ENCODE results near the gene ZNF573.

DNA sequence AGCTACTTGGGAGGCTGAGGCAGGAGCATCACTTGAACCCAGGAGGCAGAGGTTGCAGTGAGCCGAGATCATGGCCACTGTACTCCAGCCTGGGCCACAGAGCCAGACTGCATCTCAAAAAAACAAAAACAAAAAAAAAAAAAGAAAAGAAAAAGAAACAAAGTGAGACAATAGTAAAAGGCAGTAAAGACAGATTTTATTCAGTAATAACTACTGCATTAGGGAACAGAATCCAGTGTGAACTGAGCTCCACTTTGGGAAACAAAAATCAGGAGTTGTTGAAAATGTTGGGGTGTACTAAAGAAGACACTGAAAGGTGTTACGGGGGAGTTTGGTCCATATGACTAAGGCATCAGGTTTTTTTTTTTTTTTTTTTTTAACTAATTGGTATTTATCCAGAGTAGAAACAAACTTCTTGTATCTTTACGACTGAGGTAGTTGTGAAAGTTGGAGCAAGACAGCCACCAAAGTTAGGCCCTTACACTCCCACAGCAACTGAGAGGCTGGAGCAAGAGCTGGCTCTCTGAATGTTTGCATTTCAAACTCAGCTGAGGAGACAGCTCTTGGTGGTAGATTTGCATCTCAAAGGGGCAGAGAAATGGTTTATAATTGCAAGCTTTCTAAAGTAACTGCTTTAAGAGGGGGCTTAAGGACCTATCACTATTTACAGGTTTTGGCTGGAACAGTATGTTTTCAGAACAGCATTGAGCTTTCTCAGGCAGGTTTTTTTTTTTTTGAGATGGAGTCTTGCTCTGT lies 84.1 kb downstream of the ZNF573 start:
- TF ChIP-seq, protein P1, sequence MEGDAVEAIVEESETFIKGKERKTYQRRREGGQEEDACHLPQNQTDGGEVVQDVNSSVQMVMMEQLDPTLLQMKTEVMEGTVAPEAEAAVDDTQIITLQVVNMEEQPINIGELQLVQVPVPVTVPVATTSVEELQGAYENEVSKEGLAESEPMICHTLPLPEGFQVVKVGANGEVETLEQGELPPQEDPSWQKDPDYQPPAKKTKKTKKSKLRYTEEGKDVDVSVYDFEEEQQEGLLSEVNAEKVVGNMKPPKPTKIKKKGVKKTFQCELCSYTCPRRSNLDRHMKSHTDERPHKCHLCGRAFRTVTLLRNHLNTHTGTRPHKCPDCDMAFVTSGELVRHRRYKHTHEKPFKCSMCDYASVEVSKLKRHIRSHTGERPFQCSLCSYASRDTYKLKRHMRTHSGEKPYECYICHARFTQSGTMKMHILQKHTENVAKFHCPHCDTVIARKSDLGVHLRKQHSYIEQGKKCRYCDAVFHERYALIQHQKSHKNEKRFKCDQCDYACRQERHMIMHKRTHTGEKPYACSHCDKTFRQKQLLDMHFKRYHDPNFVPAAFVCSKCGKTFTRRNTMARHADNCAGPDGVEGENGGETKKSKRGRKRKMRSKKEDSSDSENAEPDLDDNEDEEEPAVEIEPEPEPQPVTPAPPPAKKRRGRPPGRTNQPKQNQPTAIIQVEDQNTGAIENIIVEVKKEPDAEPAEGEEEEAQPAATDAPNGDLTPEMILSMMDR (IDR thresholded peaks at IDR 0.05; ENCODE audit: borderline replicate concordance, extremely low read depth, low read length, poor library complexity, severe bottlenecking): no peak
- no peak for TF ChIP-seq EZH2 (IDR thresholded peaks at IDR 0.05; ENCODE audit: borderline replicate concordance, low read depth, low read length, severe bottlenecking)
